T-helper 9 cell (primary cell): Measurements from ENCODE around the gene FAM20B.
"Not testable (repeated sequence)": the region's sequence is repeated elsewhere in the genome, so short reads cannot be mapped to it uniquely, and the experiment has no call there.

Source experiments
- DNase-seq: peaks from one replicate; pipeline ENCODE4 v3.0.0-alpha.2; 2020

The FAM20B gene

GRCh38 chr1:179023946-179024650 is 1.6 kb upstream of the FAM20B start:
- no peak for DNase-seq

DNA sequence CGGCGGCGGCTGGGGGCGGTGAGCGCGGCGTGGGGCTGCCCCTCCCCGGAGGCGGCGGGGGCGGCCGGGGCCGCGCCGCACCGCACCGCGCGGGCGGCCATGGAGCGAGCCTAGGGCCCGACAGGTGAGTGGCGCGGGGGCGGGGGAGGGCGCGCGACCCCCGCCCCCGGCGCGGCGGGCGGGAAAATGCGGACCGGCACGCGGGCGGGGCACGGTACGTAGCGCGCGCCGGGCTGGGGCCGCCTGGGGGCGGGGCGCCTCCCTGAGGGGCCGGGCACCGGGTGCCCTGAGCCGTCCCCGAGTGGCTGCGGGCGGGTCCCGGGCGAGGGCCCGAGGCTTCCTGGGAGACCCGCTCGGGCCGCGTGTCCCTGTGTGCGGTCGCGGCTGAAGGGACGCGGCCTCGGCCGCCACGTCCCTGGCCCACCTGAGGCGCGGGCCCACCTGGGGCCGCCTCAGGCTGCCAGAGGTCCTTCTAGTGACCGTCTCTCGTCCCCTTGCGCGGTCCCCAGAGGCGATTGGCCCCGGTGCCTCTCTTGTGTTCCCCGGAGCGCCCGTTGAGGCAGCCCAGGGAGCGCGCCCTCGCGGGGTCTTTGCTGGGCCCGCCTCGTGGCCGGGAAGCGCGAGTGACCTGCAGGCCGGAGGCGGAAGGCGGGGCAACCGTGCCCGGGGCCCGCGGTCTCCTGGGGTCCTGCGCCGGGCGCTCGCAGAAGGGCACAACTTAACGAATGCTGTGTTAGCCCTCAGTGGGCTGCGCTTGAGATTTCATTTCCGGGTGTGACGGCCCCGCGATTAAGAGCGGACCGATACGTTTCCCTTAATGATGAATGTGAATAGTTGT is 500 bp downstream of the FAM20B start:
- DNase-seq, result peak; percentile 59

GRCh38 chr1:179026813-179027669 is 1.3 kb downstream of the FAM20B start:
- DNase-seq, result no peak

- no peak for DNase-seq
These were observed 3.6 kb downstream of the FAM20B start for GRCh38 chr1:179029321-179029759.

GRCh38 chr1:179030130-179030529 is 4.4 kb downstream of the FAM20B start:
- no peak for DNase-seq

DNA sequence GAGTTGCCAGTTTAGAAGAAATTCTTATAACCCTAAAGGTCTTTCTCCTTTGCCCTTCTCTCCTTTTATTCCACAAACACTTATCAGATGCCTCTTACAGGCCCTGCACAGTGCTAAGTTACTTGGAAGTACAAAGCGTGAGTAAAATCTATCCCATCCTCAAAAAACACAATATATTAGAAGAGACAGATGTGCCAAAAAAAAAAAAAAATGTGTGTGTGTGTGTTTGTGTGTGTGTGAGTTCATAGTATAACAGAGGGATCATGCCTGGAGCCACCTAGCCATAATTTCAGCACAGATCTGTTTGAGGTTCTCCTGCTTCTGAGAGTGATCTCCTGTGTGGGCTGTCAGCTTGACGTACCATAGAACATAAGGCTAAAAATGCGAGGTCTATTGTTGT is 5.0 kb downstream of the FAM20B start:
- DNase-seq, result no peak

DNA sequence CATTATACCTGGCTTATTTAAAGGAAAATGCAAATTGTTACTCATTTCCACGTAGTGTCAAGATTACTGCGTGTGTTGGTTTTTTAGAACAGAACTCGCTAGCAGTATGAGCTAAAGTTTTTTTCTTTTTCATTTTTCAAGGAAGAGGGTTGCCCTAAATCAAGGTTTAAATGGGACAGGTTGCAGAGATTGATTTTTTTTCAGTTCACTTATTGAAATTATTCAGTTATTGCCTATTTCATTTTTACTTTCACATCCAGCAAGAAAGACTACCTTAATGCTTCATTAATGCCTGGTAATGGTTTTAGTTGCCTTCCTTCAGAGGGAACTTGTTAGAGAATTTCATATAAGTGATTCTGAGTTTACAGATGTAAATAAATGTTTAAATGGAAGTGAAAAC is 5.6 kb downstream of the FAM20B start:
- DNase-seq, result no peak

GRCh38 chr1:179031855-179032513 is 6.3 kb downstream of the FAM20B start:
- no peak for DNase-seq

DNA sequence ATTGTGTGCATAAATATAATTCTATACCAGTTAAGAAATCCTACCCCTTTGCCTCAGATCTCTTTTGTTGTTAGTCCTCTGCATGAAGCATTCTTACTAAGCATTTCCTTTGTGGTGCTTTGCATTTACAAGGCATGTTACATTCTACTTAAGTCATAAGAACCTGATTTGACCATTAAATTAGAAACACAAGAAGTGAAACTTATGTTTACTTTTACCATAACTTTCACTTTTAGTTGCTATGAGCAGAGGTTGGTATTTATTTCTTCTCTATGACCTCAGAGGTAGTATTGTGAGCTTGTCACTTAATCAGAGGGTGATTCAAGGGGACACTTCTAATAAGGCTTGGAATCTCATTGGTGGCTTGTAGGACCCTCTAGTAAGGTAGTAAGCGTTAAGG is 9.0 kb downstream of the FAM20B start:
- DNase-seq, result no peak

- no peak for DNase-seq
These were observed 11.3 kb downstream of the FAM20B start for GRCh38 chr1:179036844-179037465.

DNA sequence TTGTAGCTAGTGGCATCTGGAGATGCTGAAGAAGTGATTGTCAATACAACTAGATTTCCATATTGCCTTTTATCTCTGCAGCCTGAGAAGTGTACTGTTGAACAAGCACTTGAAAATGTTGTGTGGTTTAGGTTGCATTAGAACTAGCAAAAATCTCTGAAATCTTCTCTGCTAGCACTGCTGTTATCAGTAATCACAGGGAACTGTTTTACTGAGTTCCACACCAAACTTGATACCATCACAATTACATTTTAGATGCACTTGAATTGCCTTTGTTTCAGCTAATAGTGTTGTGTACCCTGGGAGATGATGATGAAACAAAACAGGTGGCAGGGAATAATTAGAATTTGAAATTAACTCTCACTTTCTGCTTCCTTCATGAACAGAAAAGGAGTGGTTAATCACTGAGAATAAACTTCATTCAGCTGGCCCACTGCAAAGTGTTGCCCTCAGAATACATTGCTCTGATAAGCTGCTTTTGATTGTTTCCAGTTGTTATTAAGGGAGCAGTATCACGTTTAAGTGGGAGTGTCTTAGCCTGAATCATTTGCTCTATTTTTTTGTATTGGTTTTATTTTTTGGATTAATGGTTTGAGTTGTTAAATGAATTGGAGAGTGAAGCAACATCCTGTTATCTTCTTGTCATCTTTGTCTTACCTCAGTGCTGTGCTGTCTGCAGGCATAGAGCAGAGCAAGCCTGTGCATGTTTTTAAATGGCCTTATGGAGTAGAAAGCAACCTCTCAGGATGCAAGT is 13.0 kb downstream of the FAM20B start:
- DNase-seq, result no peak

- DNase-seq, result not testable (repeated sequence)
These were observed 13.9 kb downstream of the FAM20B start for GRCh38 chr1:179039502-179040174.

DNA sequence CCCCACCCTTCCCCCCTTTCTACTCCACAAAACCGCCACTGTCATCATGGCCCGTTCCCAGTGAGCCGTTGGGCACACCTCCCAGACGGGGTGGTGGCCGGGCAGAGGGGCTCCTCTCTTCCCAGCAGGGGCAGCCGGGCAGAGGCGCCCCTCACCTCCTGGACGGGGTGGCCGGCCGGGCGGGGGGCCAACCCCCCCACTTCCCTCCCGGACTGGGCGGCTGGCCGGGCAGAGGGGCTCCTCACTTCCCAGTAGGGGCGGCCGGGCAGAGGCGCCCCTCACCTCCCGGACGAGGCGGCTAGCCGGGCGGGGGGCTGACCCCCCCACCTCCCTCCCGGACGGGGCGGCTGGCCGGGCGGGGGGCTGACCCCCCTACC is 14.5 kb downstream of the FAM20B start:
- DNase-seq, result not testable (repeated sequence)

GRCh38 chr1:179042087-179042486 is 16.4 kb downstream of the FAM20B start:
- no peak for DNase-seq

DNA sequence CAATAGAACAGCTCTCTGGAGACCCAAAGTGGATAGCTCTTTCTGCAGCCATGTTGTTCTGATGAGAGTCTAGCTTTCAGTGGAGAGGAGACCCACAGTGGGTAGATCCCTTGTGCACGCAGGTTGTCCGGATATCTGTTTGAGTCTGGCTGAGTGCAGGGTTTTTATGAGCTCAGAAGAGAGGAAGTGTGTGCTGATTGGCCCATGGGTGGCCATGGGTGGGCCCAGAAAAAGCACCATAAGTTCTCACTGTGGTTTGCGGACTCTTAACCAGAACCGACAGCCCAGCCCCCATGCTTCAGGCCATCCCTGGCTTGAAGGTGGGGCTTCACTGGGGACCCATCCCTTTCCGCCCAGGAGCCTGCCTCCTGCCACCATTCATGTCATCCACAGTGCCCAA is 17.0 kb downstream of the FAM20B start:
- DNase-seq, result no peak

GRCh38 chr1:179043266-179043665 is 17.6 kb downstream of the FAM20B start:
- DNase-seq, result no peak

GRCh38 chr1:179043907-179044306 is 18.2 kb downstream of the FAM20B start:
- no peak for DNase-seq

DNA sequence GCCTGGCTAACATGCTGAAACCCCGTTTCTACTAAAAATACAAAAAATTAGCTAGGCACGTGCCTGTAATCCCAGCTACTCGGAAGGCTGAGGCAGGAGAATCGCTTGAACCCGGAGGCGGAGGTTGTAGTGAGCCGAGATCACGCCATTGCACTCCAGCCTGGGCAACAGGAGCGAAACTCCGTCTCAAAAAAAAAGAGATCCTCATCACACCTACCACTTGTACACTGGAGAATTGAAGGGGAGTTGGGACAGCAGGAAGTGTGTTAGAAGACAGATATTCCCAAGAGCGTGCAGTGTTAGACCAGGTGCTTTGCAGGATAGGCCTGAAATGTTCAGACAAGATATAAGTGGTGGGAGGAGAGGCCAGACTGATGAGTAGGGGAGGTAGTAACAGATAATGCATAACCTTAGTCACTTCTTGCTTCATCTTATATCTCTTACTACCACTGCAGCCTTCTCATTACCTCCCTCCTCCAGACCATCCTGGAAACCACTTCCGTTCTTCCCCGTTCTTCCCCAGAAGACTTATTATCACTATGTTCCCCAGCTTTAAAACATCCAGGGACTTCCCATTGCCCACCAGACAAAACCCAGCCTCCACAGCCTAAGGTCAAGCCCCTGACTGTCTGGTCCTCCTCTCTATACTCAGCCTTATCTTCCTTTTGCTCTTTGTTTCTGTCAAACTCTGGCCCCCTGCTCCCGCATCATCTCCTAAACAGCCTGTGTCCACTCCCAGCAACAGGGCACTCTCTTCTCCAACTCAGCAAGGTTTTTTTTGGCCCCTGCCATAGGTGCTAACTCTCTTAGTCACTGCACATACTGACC is 21.3 kb downstream of the FAM20B start:
- no peak for DNase-seq

GRCh38 chr1:179047636-179047997 is 21.9 kb downstream of the FAM20B start:
- DNase-seq, result no peak
